Measurements from ENCODE around the gene OR3A2.
A peak's percentile ranks its signal among the peaks of the same experiment; 100 is the strongest.
"Not testable (repeated sequence)": the region's sequence is repeated elsewhere in the genome, so short reads cannot be mapped to it uniquely, and the experiment has no call there.

The OR3A2 gene

DNA sequence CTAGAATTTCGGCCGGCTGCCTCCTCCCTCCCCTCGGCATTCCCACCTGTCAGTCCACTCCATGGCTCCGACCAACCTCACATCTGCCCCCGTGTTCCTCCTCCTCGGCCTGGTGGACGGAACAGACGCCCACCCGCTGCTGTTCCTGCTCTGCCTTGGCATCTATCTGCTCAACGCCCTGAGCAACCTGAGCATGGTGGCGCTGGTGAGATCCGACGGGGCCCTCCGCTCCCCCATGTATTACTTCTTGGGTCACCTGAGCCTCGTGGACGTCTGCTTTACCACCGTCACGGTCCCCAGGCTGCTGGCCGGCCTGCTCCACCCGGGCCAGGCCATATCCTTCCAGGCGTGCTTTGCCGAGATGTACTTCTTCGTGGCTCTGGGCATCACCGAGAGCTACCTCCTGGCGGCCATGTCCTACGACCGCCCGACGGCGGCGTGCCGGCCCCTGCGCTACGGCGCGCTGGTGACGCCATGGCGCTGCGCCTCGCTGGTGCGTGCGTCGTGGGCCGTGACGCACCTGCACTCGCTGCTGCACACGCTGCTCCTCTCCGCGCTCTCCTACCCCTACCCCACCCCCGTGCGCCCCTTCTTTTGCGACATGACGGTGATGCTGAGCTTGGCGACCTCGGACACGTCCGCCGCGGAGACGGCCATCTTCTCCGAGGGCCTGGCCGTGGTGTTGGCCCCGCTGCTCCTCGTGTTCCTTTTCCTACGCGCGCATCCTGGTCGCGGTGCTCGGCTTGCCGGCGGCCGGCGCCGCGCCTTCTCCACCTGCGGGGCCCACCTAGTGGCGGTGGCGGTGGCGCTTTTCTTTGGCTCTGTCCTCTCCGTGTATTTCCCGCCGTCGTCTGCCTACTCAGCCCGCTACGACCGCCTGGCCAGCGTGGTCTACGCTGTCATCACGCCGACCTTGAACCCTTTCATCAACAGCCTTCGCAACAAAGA lies at the start of gene OR3A2:
TSS of gene OR3A2 (minus strand) at position 440 of the 948 bp plus-strand sequence.
- no peak within 1 kb of the TSS for H3K4me3 ChIP-seq (ENCODE audit: low read length)
- no peak for DNase-seq (ENCODE audit: low read depth)
- TF ChIP-seq, protein P1, sequence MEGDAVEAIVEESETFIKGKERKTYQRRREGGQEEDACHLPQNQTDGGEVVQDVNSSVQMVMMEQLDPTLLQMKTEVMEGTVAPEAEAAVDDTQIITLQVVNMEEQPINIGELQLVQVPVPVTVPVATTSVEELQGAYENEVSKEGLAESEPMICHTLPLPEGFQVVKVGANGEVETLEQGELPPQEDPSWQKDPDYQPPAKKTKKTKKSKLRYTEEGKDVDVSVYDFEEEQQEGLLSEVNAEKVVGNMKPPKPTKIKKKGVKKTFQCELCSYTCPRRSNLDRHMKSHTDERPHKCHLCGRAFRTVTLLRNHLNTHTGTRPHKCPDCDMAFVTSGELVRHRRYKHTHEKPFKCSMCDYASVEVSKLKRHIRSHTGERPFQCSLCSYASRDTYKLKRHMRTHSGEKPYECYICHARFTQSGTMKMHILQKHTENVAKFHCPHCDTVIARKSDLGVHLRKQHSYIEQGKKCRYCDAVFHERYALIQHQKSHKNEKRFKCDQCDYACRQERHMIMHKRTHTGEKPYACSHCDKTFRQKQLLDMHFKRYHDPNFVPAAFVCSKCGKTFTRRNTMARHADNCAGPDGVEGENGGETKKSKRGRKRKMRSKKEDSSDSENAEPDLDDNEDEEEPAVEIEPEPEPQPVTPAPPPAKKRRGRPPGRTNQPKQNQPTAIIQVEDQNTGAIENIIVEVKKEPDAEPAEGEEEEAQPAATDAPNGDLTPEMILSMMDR (IDR thresholded peaks at IDR 0.05; ENCODE audit: insufficient read depth, low read depth, low read length, missing control alignments) = no peak

DNA sequence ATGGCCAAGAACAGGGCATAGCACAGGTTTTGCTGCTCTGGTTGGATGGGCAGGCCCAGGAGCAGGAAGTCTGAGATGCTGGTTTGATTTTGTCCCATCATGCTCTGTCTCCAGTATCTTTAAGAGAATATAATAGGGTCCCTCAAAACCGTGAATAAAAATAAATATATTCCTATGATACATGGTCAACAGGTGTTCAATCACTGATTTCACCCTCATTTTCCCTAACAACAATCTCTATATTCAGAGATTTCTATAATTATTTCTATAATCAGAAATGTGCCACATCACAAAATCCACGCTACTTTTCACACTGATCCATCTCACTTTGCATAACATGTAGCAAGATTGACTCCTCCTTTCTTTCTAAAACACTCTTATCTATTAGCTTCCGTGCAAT lies 47.6 kb upstream of the OR3A2 start, which contains the start of gene OR1E2:
TSS of gene OR1E2 (minus strand) at position 101 of the 400 bp plus-strand sequence. CDS start at position 101, 0 bp downstream.
- no peak for DNase-seq (ENCODE audit: low read depth)
- TF ChIP-seq, protein P1 (IDR thresholded peaks at IDR 0.05; ENCODE audit: insufficient read depth, low read depth, low read length, missing control alignments) = no peak
- H3K4me3 ChIP-seq (ENCODE audit: low read length) = no peak within 1 kb of the TSS

DNA sequence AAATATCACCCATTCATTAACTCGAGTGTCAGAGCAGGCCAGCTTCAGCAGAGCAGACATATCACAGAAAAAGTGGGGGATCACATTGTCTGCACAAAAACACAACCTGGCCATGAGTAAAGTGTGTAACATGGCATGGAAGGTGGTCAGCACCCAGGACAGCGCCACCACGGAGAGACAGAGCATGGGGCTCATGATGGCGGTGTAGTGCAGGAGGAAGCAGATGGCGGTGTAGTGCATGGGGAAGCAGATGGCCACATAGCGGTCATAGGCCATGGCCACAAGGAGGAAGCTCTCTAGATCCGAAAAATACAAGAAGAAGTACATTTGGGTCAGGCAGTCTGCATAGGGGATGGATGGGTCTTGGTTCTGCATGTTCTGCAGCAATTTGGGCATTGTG lies 47.1 kb upstream of the OR3A2 start:
- peak; percentile 11 for DNase-seq (ENCODE audit: low read depth)
- H3K4me3 ChIP-seq (ENCODE audit: low read length) = not testable (repeated sequence)

DNA sequence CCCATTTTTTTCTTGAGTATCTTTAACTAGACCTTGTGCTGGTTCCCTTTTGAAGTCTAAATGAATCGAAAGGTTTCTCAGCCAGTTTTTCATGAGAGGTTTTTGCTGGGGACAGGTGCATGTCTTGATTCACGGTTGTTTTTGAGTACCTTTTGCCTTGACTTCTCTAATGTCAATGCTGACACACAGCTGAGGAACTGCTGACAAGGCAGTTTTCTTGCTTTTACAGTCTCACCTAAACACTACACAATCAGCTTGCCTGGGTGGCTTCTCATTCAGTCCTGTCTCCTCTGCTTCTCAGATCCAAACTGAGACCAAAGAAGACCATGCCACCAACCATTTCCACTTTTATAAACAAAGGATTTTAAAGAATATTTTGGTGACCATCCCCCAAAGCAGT lies 32.1 kb upstream of the OR3A2 start:
- H3K4me3 ChIP-seq (ENCODE audit: low read length) = no peak overlapping the region
- DNase-seq (ENCODE audit: low read depth) = no peak
- TF ChIP-seq, protein P1 (IDR thresholded peaks at IDR 0.05; ENCODE audit: insufficient read depth, low read depth, low read length, missing control alignments) = no peak

DNA sequence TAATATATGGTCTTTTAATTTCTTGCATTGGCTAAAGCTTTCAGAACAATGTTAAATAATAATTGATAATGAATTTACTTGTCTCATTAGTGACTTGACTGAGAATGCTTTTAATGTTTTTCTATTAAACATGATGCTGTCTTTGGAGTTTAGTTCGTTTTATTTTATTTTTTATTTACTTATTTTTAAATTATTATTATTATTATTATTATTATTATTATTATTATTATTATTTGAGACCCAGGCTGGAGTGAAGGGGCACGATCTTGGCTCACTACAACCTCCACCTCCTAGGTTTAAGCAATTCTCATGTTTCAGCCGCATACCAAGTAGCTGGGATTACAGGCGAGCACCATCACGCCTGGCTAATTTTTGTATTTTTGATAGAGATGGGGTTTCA lies 29.5 kb upstream of the OR3A2 start:
- H3K4me3 ChIP-seq (ENCODE audit: low read length) = no peak overlapping the region
- DNase-seq (ENCODE audit: low read depth) = no peak
- TF ChIP-seq, protein P1 (IDR thresholded peaks at IDR 0.05; ENCODE audit: insufficient read depth, low read depth, low read length, missing control alignments) = no peak

DNA sequence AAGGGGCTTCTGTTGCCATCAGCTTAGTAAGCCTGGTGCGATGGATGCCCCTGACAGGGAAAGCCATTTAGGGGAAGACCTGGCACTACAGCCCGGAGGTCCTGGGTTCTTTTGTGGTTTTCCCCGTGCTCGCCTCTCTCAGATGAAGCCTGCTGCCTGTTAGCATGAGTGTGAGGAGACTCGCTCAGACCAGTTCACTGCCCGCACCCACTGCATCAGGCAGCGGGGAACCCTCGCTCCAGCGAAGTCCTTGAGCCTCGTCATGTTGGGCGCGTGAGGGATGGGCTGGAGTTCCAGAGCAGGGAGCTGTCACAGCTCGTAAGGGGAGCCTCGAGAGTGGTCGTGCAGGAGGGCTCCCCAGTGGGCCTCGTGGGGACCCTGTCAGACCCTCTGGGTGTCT lies 26.1 kb upstream of the OR3A2 start:
- DNase-seq (ENCODE audit: low read depth); H3K4me3 ChIP-seq (ENCODE audit: low read length): not testable (repeated sequence)

DNA sequence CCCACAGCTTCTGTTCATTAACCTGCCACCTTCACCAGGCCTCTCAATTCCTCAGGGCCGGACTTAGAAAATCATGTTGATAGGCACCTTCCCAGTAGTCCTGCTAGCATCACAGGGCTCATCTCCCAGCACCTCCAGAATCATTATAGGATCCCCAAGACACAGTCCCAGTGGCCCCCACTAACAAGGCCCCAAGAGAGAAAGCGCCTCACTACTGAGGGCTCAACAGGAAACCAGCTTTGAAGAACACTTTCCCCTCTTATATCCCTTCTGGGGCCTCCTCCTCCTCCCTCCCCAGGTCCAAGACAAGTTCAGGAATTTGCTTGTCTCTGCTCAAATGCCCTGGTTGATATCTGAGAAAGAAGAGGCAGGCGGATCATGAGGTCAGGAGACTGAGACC lies 25.0 kb upstream of the OR3A2 start, which contains the start of gene OR3A3:
TSS of gene OR3A3 (plus strand) at position 301 of the 400 bp plus-strand sequence.
- no peak within 1 kb of the TSS for H3K4me3 ChIP-seq (ENCODE audit: low read length)
- TF ChIP-seq, protein P1 (IDR thresholded peaks at IDR 0.05; ENCODE audit: insufficient read depth, low read depth, low read length, missing control alignments) = no peak
- no peak for DNase-seq (ENCODE audit: low read depth)

DNA sequence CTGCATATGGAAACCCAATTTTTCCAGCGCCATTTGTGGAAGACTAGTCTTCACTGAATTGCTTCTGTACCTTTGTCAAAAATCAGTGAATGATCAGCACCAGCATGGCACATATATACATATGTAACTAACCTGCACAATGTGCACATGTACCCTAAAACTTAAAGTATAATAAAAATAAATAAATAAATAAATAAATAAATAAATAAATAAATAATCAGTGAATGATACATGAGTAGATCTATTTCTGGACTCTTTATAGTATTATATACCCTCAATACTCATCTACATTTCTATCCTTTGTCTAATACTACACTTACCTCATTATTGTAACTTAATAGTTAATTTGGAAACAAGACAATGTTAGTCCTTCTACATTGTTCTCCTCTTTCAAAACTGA lies 17.7 kb upstream of the OR3A2 start:
- H3K4me3 ChIP-seq (ENCODE audit: low read length); DNase-seq (ENCODE audit: low read depth): not testable (repeated sequence)
